Peyer's patch (tissue), 4 donors: ENCODE measurements around the gene FAM241A.

Experiments
- POLR2A ChIP-seq, 2 donors: fragments of 450-650 bp; IDR thresholded peaks; one replicate each; pipeline ENCODE4 v1.5.1; 2017; ENCODE audit warnings: antibody characterized with exemption in 2 of 2, mild to moderate bottlenecking in 2 of 2, moderate library complexity in 2 of 2
- TF ChIP-seq, protein P1 (sequence below), 6 experiments: fragments of 450-650 bp in 4 of 6; fragments of 200-600 bp in 2 of 6; sonication (generic) in 1 of 6; IDR thresholded peaks; one replicate each; pipeline ENCODE4 v1.5.1; 2017 to 2019; ENCODE audit warnings: antibody characterized with exemption in 6 of 6, mild to moderate bottlenecking in 3 of 6, moderate library complexity in 1 of 6

DNA sequence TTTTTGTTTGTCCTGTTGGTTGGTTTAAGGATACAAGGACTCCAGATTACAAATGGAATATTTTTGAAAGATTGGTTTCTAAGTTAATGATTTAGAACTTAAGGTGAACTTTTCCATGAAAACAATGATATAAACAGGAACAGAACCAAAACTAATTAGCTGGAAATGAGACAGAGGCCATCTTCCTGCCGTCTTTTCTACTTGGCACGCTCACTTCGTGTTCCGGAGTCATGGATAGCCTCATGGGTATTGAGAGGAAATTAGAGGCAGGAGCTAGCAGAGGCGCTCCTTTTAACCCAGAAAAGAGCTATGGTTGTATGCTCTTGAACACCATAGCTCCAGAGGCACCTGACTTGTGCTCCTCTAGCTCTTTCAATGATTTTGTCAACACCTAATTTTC is 2.4 kb downstream of the FAM241A start:
- no peak for TF ChIP-seq POLR2A (IDR thresholded peaks at IDR 0.05)
- TF ChIP-seq, protein P1, sequence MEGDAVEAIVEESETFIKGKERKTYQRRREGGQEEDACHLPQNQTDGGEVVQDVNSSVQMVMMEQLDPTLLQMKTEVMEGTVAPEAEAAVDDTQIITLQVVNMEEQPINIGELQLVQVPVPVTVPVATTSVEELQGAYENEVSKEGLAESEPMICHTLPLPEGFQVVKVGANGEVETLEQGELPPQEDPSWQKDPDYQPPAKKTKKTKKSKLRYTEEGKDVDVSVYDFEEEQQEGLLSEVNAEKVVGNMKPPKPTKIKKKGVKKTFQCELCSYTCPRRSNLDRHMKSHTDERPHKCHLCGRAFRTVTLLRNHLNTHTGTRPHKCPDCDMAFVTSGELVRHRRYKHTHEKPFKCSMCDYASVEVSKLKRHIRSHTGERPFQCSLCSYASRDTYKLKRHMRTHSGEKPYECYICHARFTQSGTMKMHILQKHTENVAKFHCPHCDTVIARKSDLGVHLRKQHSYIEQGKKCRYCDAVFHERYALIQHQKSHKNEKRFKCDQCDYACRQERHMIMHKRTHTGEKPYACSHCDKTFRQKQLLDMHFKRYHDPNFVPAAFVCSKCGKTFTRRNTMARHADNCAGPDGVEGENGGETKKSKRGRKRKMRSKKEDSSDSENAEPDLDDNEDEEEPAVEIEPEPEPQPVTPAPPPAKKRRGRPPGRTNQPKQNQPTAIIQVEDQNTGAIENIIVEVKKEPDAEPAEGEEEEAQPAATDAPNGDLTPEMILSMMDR (IDR thresholded peaks at IDR 0.05): no peak
